Heart left ventricle (tissue), 16 donors: ENCODE results near the gene CPLX1. TPM values are rescaled to one million over a fixed set of nuclear protein-coding genes. Genes with fewer than 3 reads are reported as not detected.
A peak's percentile ranks its signal among the peaks of the same experiment; 100 is the strongest.
"Not testable (repeated sequence)": the region's sequence is repeated elsewhere in the genome, so short reads cannot be mapped to it uniquely, and the experiment has no call there.

ENCODE experiments used
- ATAC-seq, 4 donors: fragments of 200-7000 bp; cut with Tn5 transposase; one replicate each; pipeline ENCODE4 v1.9.1; 2020 to 2022; ENCODE audit warnings: moderate library complexity in 4 of 4, mild to moderate bottlenecking in 3 of 4, moderate number of reproducible peaks in 1 of 4
- DNase-seq, 5 donors: peaks; one replicate each; pipeline ENCODE4 v3.0.0-alpha.2; 2020
- H3K27ac ChIP-seq, 12 donors: fragments of 200-600 bp; sonication (generic) in 4 of 12; one replicate each; pipeline versions ENCODE4 v1.5.0 to v1.8.0; 2016 to 2022; ENCODE audit warnings: mild to moderate bottlenecking in 2 of 12
- H3K27me3 ChIP-seq, 9 donors: fragments of 200-600 bp; sonication (generic) in 2 of 9; one replicate each; pipeline versions ENCODE4 v1.5.1 to v1.8.0; 2016 to 2022; ENCODE audit warnings: mild to moderate bottlenecking in 3 of 9
- H3K36me3 ChIP-seq, 9 donors: fragments of 200-600 bp; sonication (generic) in 2 of 9; one replicate each; pipeline versions ENCODE4 v1.5.0 to v1.8.0; 2018 to 2022; ENCODE audit warnings: mild to moderate bottlenecking in 2 of 9
- H3K4me1 ChIP-seq, 12 donors: fragments of 200-600 bp; sonication (generic) in 4 of 12; one replicate each; pipeline versions ENCODE4 v1.5.0 to v1.8.0; 2016 to 2022; ENCODE audit warnings: mild to moderate bottlenecking in 3 of 12
- H3K4me3 ChIP-seq, 12 donors: fragments of 200-600 bp; sonication (generic) in 4 of 12; one replicate each; pipeline versions ENCODE4 v1.5.0 to v1.8.0; 2017 to 2022; ENCODE audit warnings: mild to moderate bottlenecking in 9 of 12, moderate library complexity in 4 of 12
- H3K9me3 ChIP-seq, 12 donors: fragments of 200-600 bp; sonication (generic) in 4 of 12; one replicate each; pipeline versions ENCODE4 v1.5.0 to v1.8.0; 2016 to 2022; ENCODE audit warnings: mild to moderate bottlenecking in 1 of 12
- CTCF ChIP-seq, 12 donors: fragments of 200-600 bp; sonication (generic) in 4 of 12; IDR thresholded peaks; one replicate each; pipeline versions ENCODE4 v1.5.0 to v1.8.0; 2018 to 2022; ENCODE audit warnings: antibody characterized with exemption in 12 of 12, mild to moderate bottlenecking in 5 of 12
- POLR2A ChIP-seq, 2 donors: fragments of 450-650 bp; IDR thresholded peaks; one replicate each; pipeline ENCODE4 v1.6.1; 2017; ENCODE audit warnings: antibody characterized with exemption in 2 of 2, mild to moderate bottlenecking in 2 of 2, moderate library complexity in 2 of 2
- WGBS, 4 donors: extraction: QIAGEN DNeasy Blood & Tissue Kit in 2 of 4; methylation state at CpG; one replicate each; pipeline versions ENCODE4 v1.1.5 to v1.1.7; 2013 to 2018; 5-methylcytosine and 5-hydroxymethylcytosine counted together
- intact Hi-C, 10 donors: fragments of 100-400 bp; cut with DNase I; formaldehyde crosslinking; loops; one replicate each; pipeline versions ENCODE4 v1.11.1 to v1.14.2; 2022
- polyA plus RNA-seq, 2 donors: library from polyadenylated mRNA; stranded (reverse); fragments of 200-250 nt; gene quantifications; one replicate each; pipeline ENCODE4 v1.2.3, GENCODE V29; 2013
- total RNA-seq, 9 donors: library from RNA; depleted of rRNA in 2 of 9; stranded (reverse); fragments of >200 nt in 2 of 9; fragmentation: NEBNext Ultra II Directional in 3 of 9; extraction: Animal tissue kit (Norgen Biotek cat#: 25700) in 3 of 9; gene quantifications; one replicate each; pipeline versions ENCODE4 v1.1.0 to v1.2.4, GENCODE V29; 2016 to 2023
- donor health status: ischemic (EF 13 %, LVEDD 7.1; RV severe dilation, severe dysfunction).
- donor health status: healthy with polysubstance abuse.
- donor health status: DM: no; HTN: yes; CAD: no.
- donor health status: DM: no; HTN: no; CAD: no.
- donor health status: ischemic (EF 25% LVEDD 6.9; RV normal size, moderate dysfunction).
- donor health status: ischemic (EF 25% LVEDD 5.7; RV mildly dilated, moderate dysfunction).
- donor health status: healthy.
- donor health status: DM: yes; HTN: yes; CAD: no.
- donor health status: ischemic (EF 35%, LVEDD 5.7; RV mildly dilated, moderate dysfunction).
- donor health status: nonischemic (EF 11% LVEDD 7.7; RV severe dilation, severe dysfunction).
- donor health status: DM: yes; HTN: yes; CAD: no.
- donor health status: PGD.
- donor health status: ischemic (EF 29% LVEDD 5.4; RV normal size, mild dysfunction).
- donor health status: nonischemic (EF 23%, LVEDD 6.1; RV moderate dilation, normal function).

Gene CPLX1
- total and polyA plus RNA-seq, 11 donors: 0.75 to 7.0 (median 3.3) TPM

- peaks cover 0 to 65% (median 37%) of the 10 kb centered on the region in 12 donors for H3K4me1 ChIP-seq
- ATAC-seq: peak in 1 of 4 donors; percentile 1
- peaks cover 0 to 46% (median 42%) of the 10 kb centered on the region in 9 donors for H3K36me3 ChIP-seq
- intact Hi-C loops: loop anchor here in 2 of 10 donors (5.0 to 10.0 kb wide), 3 partner anchors 151 to 204 kb away; partner anchors contain the start of genes GAK (in 2 of the 2), TMEM175 (in 2 of the 2) and IDUA (in 1 of the 2)
- peak overlapping the region; percentile 85 to 98 (median 93) for H3K27ac ChIP-seq
- no peaks in the 10 kb centered on the region for H3K9me3 ChIP-seq
- TF ChIP-seq POLR2A (IDR thresholded peaks at IDR 0.05) (no peak), CTCF (IDR thresholded peaks at IDR 0.05) (no peak)
- H3K27me3 ChIP-seq: peaks cover 6 to 18% (median 10%) of the 10 kb centered on the region in 9 donors
- WGBS, 4 donors: 1 to 2% (median 2%) methylated on average over 18 to 38 of the region's 38 CpGs
- H3K4me3 ChIP-seq: peak overlapping the region; percentile 74 to 100 (median 96)
- DNase-seq: no peak
Measured at GRCh38 chr4:780716-781492, 45.0 kb downstream of the CPLX1 start.

GRCh38 chr4:780255-780654, 45.7 kb downstream of the CPLX1 start:
- H3K27me3 ChIP-seq: peaks cover 0 to 11% (median 4%) of the 10 kb centered on the region in 9 donors
- peak in 1 of 5 donors; percentile 14 for DNase-seq
- H3K9me3 ChIP-seq, ATAC-seq: not testable (repeated sequence)
- H3K36me3 ChIP-seq: peaks cover 0 to 52% (median 48%) of the 10 kb centered on the region in 9 donors
- peaks cover 0 to 61% (median 36%) of the 10 kb centered on the region in 12 donors for H3K4me1 ChIP-seq
- intact Hi-C loops: loop anchor here in 2 of 10 donors (5.0 to 10.0 kb wide), 3 partner anchors 152 to 205 kb away; partner anchors contain the start of genes GAK (in 2 of the 2), TMEM175 (in 2 of the 2) and IDUA (in 1 of the 2)
- peak overlapping the region; percentile 74 to 100 (median 96) for H3K4me3 ChIP-seq
- peak overlapping the region in 3 of 12 donors; percentile 94 to 98 (median 95) for H3K27ac ChIP-seq
- WGBS, 4 donors: 83 to 87% (median 85%) methylated on average over 10 of the region's 10 CpGs

- Histone ChIP-seq H3K27ac (no peak overlapping the region), H3K27me3 (peaks cover 0 to 4% (median 0%) of the 10 kb centered on the region in 9 donors), H3K4me1 (peaks cover 0 to 67% (median 38%) of the 10 kb centered on the region in 12 donors), H3K9me3 (no peaks in the 10 kb centered on the region), H3K4me3 (peak overlapping the region in 4 of 12 donors; percentile 82 to 100 (median 92)), H3K36me3 (peaks cover 0 to 59% (median 48%) of the 10 kb centered on the region in 9 donors)
- 81 to 93% (median 85%) methylated on average over 2 of the region's 2 CpGs for WGBS, 4 donors
- intact Hi-C loops: no loop called here
- DNase-seq (peak in 1 of 5 donors; percentile 11), ATAC-seq (no peak)
- TF ChIP-seq POLR2A (IDR thresholded peaks at IDR 0.05): no peak
- TF ChIP-seq CTCF (IDR thresholded peaks at IDR 0.05): no peak
Measured at GRCh38 chr4:779555-779954, 46.4 kb downstream of the CPLX1 start.

- Histone ChIP-seq H3K36me3 (peaks cover 0 to 67% (median 48%) of the 10 kb centered on the region in 9 donors), H3K9me3 (no peaks in the 10 kb centered on the region), H3K27ac (no peak overlapping the region), H3K4me3 (no peak overlapping the region), H3K27me3 (no peaks in the 10 kb centered on the region), H3K4me1 (peaks cover 0 to 79% (median 46%) of the 10 kb centered on the region in 12 donors)
- DNase-seq (peak in 1 of 5 donors; percentile 8), ATAC-seq (no peak)
- TF ChIP-seq CTCF (IDR thresholded peaks at IDR 0.05): no peak
- no peak for TF ChIP-seq POLR2A (IDR thresholded peaks at IDR 0.05)
- 87 to 95% (median 90%) methylated on average over 6 of the region's 6 CpGs for WGBS, 4 donors
- intact Hi-C loops: no loop called here
Measured at GRCh38 chr4:777520-778262, 48.2 kb downstream of the CPLX1 start.
